ENCODE measurements around the gene GNAI1. TPM values are rescaled to one million over a fixed set of nuclear protein-coding genes. Genes with fewer than 3 reads are reported as not detected.

The GNAI1 gene
- total and polyA plus RNA-seq, 2 experiments from 2014 or later: 57.4 to 58.7 TPM

DNA sequence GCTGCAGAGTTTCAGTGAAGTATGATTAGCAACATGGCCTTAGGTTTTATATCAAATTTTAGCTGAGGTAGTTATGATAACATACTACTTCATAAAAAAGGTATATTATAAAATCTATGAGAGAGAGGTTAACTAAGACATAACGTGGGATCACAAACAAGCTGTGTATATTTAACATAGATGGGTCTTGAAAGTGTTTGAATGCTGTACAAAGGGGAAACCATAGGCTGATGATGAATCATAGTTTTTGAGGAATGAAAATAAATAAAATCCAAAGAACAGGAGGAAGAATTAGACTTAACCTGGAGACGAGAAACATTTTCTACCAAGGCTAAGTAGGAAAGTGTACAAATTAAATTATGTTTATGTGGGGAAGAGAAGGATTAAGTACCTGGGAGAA is 119.0 kb downstream of the GNAI1 start:
- no peaks in the 10 kb centered on the region for H3K9me2 ChIP-seq (replicated peaks; ENCODE audit: insufficient read depth)
- H4K20me1 ChIP-seq (ENCODE audit: insufficient read depth, poor library complexity, severe bottlenecking): no peaks in the 10 kb centered on the region
- H3K79me2 ChIP-seq: no peaks in the 10 kb centered on the region
- H3K4me2 ChIP-seq: no peak overlapping the region
- no peaks in the 10 kb centered on the region for H3K9me3 ChIP-seq (ENCODE audit: low read depth)
- no peaks in the 10 kb centered on the region for H3K36me3 ChIP-seq (replicated peaks; ENCODE audit: insufficient read depth, low read depth)
- no peak overlapping the region for H3K27ac ChIP-seq
- no peaks in the 10 kb centered on the region for H3K27me3 ChIP-seq
- no peak overlapping the region for H3K4me3 ChIP-seq
- TF ChIP-seq, protein P1, sequence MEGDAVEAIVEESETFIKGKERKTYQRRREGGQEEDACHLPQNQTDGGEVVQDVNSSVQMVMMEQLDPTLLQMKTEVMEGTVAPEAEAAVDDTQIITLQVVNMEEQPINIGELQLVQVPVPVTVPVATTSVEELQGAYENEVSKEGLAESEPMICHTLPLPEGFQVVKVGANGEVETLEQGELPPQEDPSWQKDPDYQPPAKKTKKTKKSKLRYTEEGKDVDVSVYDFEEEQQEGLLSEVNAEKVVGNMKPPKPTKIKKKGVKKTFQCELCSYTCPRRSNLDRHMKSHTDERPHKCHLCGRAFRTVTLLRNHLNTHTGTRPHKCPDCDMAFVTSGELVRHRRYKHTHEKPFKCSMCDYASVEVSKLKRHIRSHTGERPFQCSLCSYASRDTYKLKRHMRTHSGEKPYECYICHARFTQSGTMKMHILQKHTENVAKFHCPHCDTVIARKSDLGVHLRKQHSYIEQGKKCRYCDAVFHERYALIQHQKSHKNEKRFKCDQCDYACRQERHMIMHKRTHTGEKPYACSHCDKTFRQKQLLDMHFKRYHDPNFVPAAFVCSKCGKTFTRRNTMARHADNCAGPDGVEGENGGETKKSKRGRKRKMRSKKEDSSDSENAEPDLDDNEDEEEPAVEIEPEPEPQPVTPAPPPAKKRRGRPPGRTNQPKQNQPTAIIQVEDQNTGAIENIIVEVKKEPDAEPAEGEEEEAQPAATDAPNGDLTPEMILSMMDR (IDR thresholded peaks at IDR 0.05; ENCODE audit: poor library complexity): no peak
- TF ChIP-seq EZH2 (IDR thresholded peaks at IDR 0.05; ENCODE audit: borderline replicate concordance) (no peak), EZH2phosphoT487 (IDR thresholded peaks at IDR 0.05; ENCODE audit: low read depth, severe bottlenecking, unreplicated experiment) (no peak)
- DNase-seq (ENCODE audit: low spot score): no peak
- WGBS (ENCODE audit: low lambda C conversion rate, missing lambda C conversion rate): 83% methylated on average over 2 of the region's 2 CpGs
- no peaks in the 10 kb centered on the region for H3K4me1 ChIP-seq (ENCODE audit: insufficient read depth)
- no peak overlapping the region for H2AFZ ChIP-seq

- Histone ChIP-seq H3K4me3 (no peak overlapping the region), H3K9me2 (replicated peaks; ENCODE audit: insufficient read depth) (no peaks in the 10 kb centered on the region), H3K36me3 (replicated peaks; ENCODE audit: insufficient read depth, low read depth) (no peaks in the 10 kb centered on the region), H3K27me3 (no peaks in the 10 kb centered on the region), H3K79me2 (no peaks in the 10 kb centered on the region), H3K9me3 (ENCODE audit: low read depth) (no peaks in the 10 kb centered on the region), H3K27ac (no peak overlapping the region), H2AFZ (no peak overlapping the region), H3K4me2 (no peak overlapping the region), H4K20me1 (ENCODE audit: insufficient read depth, poor library complexity, severe bottlenecking) (no peaks in the 10 kb centered on the region), H3K4me1 (ENCODE audit: insufficient read depth) (no peaks in the 10 kb centered on the region)
- no peak for TF ChIP-seq EZH2 (IDR thresholded peaks at IDR 0.05; ENCODE audit: borderline replicate concordance)
- TF ChIP-seq EZH2phosphoT487 (IDR thresholded peaks at IDR 0.05; ENCODE audit: low read depth, severe bottlenecking, unreplicated experiment): no peak
- TF ChIP-seq, protein P1 (IDR thresholded peaks at IDR 0.05; ENCODE audit: poor library complexity): no peak
- DNase-seq (ENCODE audit: low spot score): no peak
- 69% methylated on average over 1 of the region's 1 CpG for WGBS (ENCODE audit: low lambda C conversion rate, missing lambda C conversion rate)
Measured at GRCh38 chr7:80255656-80256055, 121.0 kb downstream of the GNAI1 start.

DNA sequence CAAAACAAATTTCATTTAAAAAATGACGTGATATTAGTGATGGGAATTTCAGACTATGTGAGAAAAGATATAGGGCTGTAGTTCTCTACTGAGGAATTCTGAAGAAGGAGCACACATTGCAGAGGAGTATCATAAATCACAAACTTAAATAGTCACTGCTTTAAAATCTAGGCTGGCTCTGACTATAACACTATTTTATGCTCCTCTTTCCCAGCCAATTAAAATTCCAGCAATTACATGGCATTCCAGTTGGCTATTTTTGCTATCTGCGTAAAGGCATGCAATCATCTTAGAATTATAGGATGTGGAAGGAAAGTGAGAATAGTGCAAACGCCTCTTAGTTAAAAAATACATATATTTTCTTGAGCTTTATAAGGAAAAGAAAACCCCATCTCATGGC is 123.1 kb downstream of the GNAI1 start:
- Histone ChIP-seq H3K9me2 (replicated peaks; ENCODE audit: insufficient read depth) (no peaks in the 10 kb centered on the region), H3K4me2 (no peak overlapping the region), H3K36me3 (replicated peaks; ENCODE audit: insufficient read depth, low read depth) (no peaks in the 10 kb centered on the region), H3K27ac (no peak overlapping the region), H4K20me1 (ENCODE audit: insufficient read depth, poor library complexity, severe bottlenecking) (no peaks in the 10 kb centered on the region), H3K4me3 (no peak overlapping the region), H3K79me2 (no peaks in the 10 kb centered on the region), H2AFZ (no peak overlapping the region), H3K9me3 (ENCODE audit: low read depth) (no peaks in the 10 kb centered on the region), H3K4me1 (ENCODE audit: insufficient read depth) (no peaks in the 10 kb centered on the region), H3K27me3 (no peaks in the 10 kb centered on the region)
- DNase-seq (ENCODE audit: low spot score): no peak
- 79% methylated on average over 3 of the region's 3 CpGs for WGBS (ENCODE audit: low lambda C conversion rate, missing lambda C conversion rate)
- no peak for TF ChIP-seq EZH2 (IDR thresholded peaks at IDR 0.05; ENCODE audit: borderline replicate concordance)
- TF ChIP-seq, protein P1 (IDR thresholded peaks at IDR 0.05; ENCODE audit: poor library complexity): no peak
- no peak for TF ChIP-seq EZH2phosphoT487 (IDR thresholded peaks at IDR 0.05; ENCODE audit: low read depth, severe bottlenecking, unreplicated experiment)

- H3K9me2 ChIP-seq (replicated peaks; ENCODE audit: insufficient read depth): no peaks in the 10 kb centered on the region
- H3K4me1 ChIP-seq (ENCODE audit: insufficient read depth): no peaks in the 10 kb centered on the region
- no peak overlapping the region for H2AFZ ChIP-seq
- no peaks in the 10 kb centered on the region for H3K79me2 ChIP-seq
- H3K9me3 ChIP-seq (ENCODE audit: low read depth): no peaks in the 10 kb centered on the region
- no peak overlapping the region for H3K4me2 ChIP-seq
- H3K36me3 ChIP-seq (replicated peaks; ENCODE audit: insufficient read depth, low read depth): no peaks in the 10 kb centered on the region
- H3K27ac ChIP-seq: no peak overlapping the region
- TF ChIP-seq EZH2phosphoT487 (IDR thresholded peaks at IDR 0.05; ENCODE audit: low read depth, severe bottlenecking, unreplicated experiment) (no peak), EZH2 (IDR thresholded peaks at IDR 0.05; ENCODE audit: borderline replicate concordance) (no peak)
- TF ChIP-seq, protein P1 (IDR thresholded peaks at IDR 0.05; ENCODE audit: poor library complexity): no peak
- no peaks in the 10 kb centered on the region for H3K27me3 ChIP-seq
- no peak overlapping the region for H3K4me3 ChIP-seq
- DNase-seq (ENCODE audit: low spot score): no peak
- H4K20me1 ChIP-seq (ENCODE audit: insufficient read depth, poor library complexity, severe bottlenecking): no peaks in the 10 kb centered on the region
Measured at GRCh38 chr7:80260606-80261005, 126.0 kb downstream of the GNAI1 start.

Measured in hepatocyte (in vitro differentiated cells).